Keratinocyte (primary cell): Measurements from ENCODE around the gene LRRC38. TPM values are rescaled to one million over a fixed set of nuclear protein-coding genes. Genes with fewer than 3 reads are reported as not detected.

ENCODE experiments used
- DNase-seq: peaks from one replicate; pipeline ENCODE4 v3.0.0-alpha.2; 2011; ENCODE audit warnings: low read depth, missing footprints, low spot score
- FAIRE-seq: peaks from 2 replicates; lab custom pipeline; 2011; peaks lifted over from hg19 to GRCh38; lab: Jason Lieb, UNC
- H2AFZ ChIP-seq: 2 replicates; pipeline ENCODE4 v1.6.0; 2012; ENCODE audit warnings: low read length, control low read depth, inconsistent platforms; ENCODE audit not compliant: control insufficient read depth
- H3K27ac ChIP-seq: 2 replicates; pipeline ENCODE4 v1.5.1; 2011; ENCODE audit warnings: low read length; ENCODE audit not compliant: control insufficient read depth, insufficient read depth
- H3K27me3 ChIP-seq: 3 replicates; pipeline ENCODE4 v1.6.0; 2011; ENCODE audit warnings: low read length; ENCODE audit not compliant: control insufficient read depth, insufficient read depth; ENCODE audit errors: extremely low read depth
- H3K36me3 ChIP-seq, 2 experiments: 2 replicates in 1 of 2; 3 replicates in 1 of 2; pipeline ENCODE4 v1.5.1; 2011; ENCODE audit warnings: low read length in 2 of 2, mild to moderate bottlenecking in 1 of 2; ENCODE audit not compliant: control insufficient read depth in 2 of 2, insufficient read depth in 2 of 2; ENCODE audit errors: extremely low read depth in 1 of 2
- H3K4me1 ChIP-seq: 3 replicates; pipeline ENCODE4 v1.5.1; 2011; ENCODE audit warnings: low read length; ENCODE audit not compliant: control insufficient read depth, insufficient read depth; ENCODE audit errors: extremely low read depth
- H3K4me2 ChIP-seq: 3 replicates; pipeline ENCODE4 v1.6.0; 2011; ENCODE audit warnings: low read depth, low read length; ENCODE audit not compliant: control insufficient read depth, insufficient read depth; ENCODE audit errors: extremely low read depth
- H3K4me3 ChIP-seq, 3 experiments: fragments of 200-600 bp in 1 of 3; sonication (generic) in 1 of 3; 2 replicates in 2 of 3; 3 replicates in 1 of 3; pipeline ENCODE4 v1.5.1; 2011 to 2016; ENCODE audit warnings: low read length in 3 of 3, mild to moderate bottlenecking in 3 of 3, control low read depth in 2 of 3, inconsistent platforms in 1 of 3, low read depth in 1 of 3, mixed read lengths in 1 of 3, mixed run types in 1 of 3, moderate library complexity in 1 of 3; ENCODE audit not compliant: control insufficient read depth in 2 of 3, insufficient read depth in 2 of 3; ENCODE audit errors: extremely low read depth in 1 of 3
- H3K79me2 ChIP-seq: 2 replicates; pipeline ENCODE4 v1.6.0; 2012; ENCODE audit warnings: low read length; ENCODE audit not compliant: control insufficient read depth, insufficient read depth
- H3K9ac ChIP-seq: 3 replicates; pipeline ENCODE4 v1.6.0; 2011; ENCODE audit warnings: low read length; ENCODE audit not compliant: control insufficient read depth, insufficient read depth; ENCODE audit errors: extremely low read depth
- H3K9me1 ChIP-seq: 3 replicates; pipeline ENCODE4 v1.6.0; 2011; ENCODE audit warnings: low read length; ENCODE audit not compliant: control insufficient read depth, insufficient read depth; ENCODE audit errors: extremely low read depth
- H3K9me3 ChIP-seq: 2 replicates; pipeline ENCODE4 v1.5.1; 2012; ENCODE audit warnings: low read depth, low read length; ENCODE audit not compliant: control insufficient read depth
- H4K20me1 ChIP-seq: 3 replicates; pipeline ENCODE4 v1.6.0; 2011; ENCODE audit warnings: low read length; ENCODE audit not compliant: control insufficient read depth, insufficient read depth; ENCODE audit errors: extremely low read depth
- CTCF ChIP-seq, 3 experiments: IDR thresholded peaks in 1 of 3; conservative IDR thresholded peaks in 1 of 3; optimal IDR thresholded peaks in 1 of 3; 2 replicates in 2 of 3; 3 replicates in 1 of 3; pipeline versions ENCODE3 to v1.5.1; 2011; ENCODE audit warnings: low read length in 3 of 3, mild to moderate bottlenecking in 3 of 3, moderate library complexity in 2 of 3, control low read depth in 1 of 3, inconsistent platforms in 1 of 3; ENCODE audit not compliant: insufficient read depth in 2 of 3; ENCODE audit errors: extremely low read depth in 1 of 3
- EZH2 ChIP-seq: IDR thresholded peaks from one replicate; pipeline ENCODE4 v1.6.1; 2012; ENCODE audit warnings: inconsistent platforms, mild to moderate bottlenecking, low read length, moderate library complexity
- dilution Hi-C: fragments of 300-500 bp; cut with MboI; formaldehyde crosslinking; loops from one replicate; pipeline ENCODE4 v1.7.0; 2020; ENCODE audit warnings: low sequenced_read_pairs; ENCODE audit not compliant: extremely low pct_ligation_motif_present
- polyA plus RNA-seq, 5 experiments: library from polyadenylated mRNA; depleted of rRNA in 3 of 5; stranded (reverse) in 3 of 5; stranded (forward) in 1 of 5; unstranded in 1 of 5; fragments of >200 nt; gene quantifications; 1 replicate in 1 of 5; 2 replicates in 3 of 5; 3 replicates in 1 of 5; pipeline versions ENCODE4 v1.2.1 to v1.2.3, GENCODE V29; 2011 to 2012; ENCODE audit warnings: missing spikeins in 2 of 5, low read depth in 1 of 5, low replicate concordance in 1 of 5

The LRRC38 gene
- polyA plus RNA-seq, 1 donor (not counting 4 experiments of a cell fraction or from before 2014, with no cell fraction given): not detected

GRCh38 chr1:13505020-13505419 lies 8.8 kb downstream of the LRRC38 start:
- dilution Hi-C loops: no loop called here
- Histone ChIP-seq H3K36me3 (no peaks in the 10 kb centered on the region), H3K9me1 (no peaks in the 10 kb centered on the region), H3K4me2 (no peak overlapping the region), H3K27me3 (peaks cover 7% of the 10 kb centered on the region), H3K27ac (no peak overlapping the region), H3K9ac (no peak overlapping the region), H3K4me3 (no peak overlapping the region), H2AFZ (no peak overlapping the region), H3K9me3 (no peaks in the 10 kb centered on the region), H4K20me1 (no peaks in the 10 kb centered on the region), H3K4me1 (no peaks in the 10 kb centered on the region), H3K79me2 (no peaks in the 10 kb centered on the region)
- TF ChIP-seq EZH2: no peak
- TF ChIP-seq CTCF (optimal IDR thresholded peaks at IDR 0.05 in 1 of 3, IDR thresholded peaks at IDR 0.05 in 1 of 3, conservative IDR thresholded peaks at IDR 0.05 in 1 of 3; ENCODE audit: extremely low read depth in 1 of 3, insufficient read depth in 2 of 3, low read length in 3 of 3): no peak
- no peak for DNase-seq
- no peak for FAIRE-seq

DNA sequence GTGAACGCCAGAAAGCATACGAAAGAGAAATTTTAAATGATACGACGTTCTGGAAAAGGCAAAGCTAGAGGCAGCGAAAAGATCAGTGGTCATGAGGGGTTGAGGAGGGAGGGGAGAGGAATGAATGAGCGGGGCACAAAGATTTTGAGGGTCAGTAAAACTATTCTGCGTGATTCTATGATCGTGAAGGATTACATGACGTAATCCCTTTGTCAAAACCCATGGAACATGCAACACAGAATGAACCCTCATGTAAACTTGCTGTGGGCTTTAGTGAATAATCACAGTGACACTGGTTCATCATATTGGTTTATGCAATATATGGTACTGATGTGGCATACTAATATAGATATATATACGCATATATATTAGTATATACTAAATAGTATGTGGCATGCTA lies 13.0 kb downstream of the LRRC38 start:
- dilution Hi-C loops: no loop called here
- Histone ChIP-seq H3K27me3 (no peaks in the 10 kb centered on the region), H3K27ac (no peak overlapping the region), H3K9me1 (no peaks in the 10 kb centered on the region), H2AFZ (no peak overlapping the region), H3K36me3 (no peaks in the 10 kb centered on the region), H4K20me1 (no peaks in the 10 kb centered on the region), H3K79me2 (no peaks in the 10 kb centered on the region), H3K4me2 (no peak overlapping the region), H3K9me3 (no peaks in the 10 kb centered on the region), H3K9ac (no peak overlapping the region), H3K4me1 (no peaks in the 10 kb centered on the region), H3K4me3 (no peak overlapping the region)
- DNase-seq: no peak
- no peak for TF ChIP-seq EZH2
- no peak for TF ChIP-seq CTCF (optimal IDR thresholded peaks at IDR 0.05 in 1 of 3, IDR thresholded peaks at IDR 0.05 in 1 of 3, conservative IDR thresholded peaks at IDR 0.05 in 1 of 3; ENCODE audit: extremely low read depth in 1 of 3, insufficient read depth in 2 of 3, low read length in 3 of 3)
- FAIRE-seq: no peak
